Sciatic nerve (tissue), 2 donors: ENCODE measurements around the gene USO1. TPM values are rescaled to one million over a fixed set of nuclear protein-coding genes. Genes with fewer than 3 reads are reported as not detected.
"Not testable (repeated sequence)": the region's sequence is repeated elsewhere in the genome, so short reads cannot be mapped to it uniquely, and the experiment has no call there.

Experiments
- ATAC-seq: fragments of 200-7000 bp; cut with Tn5 transposase; one replicate; pipeline ENCODE4 v1.9.1; 2020; ENCODE audit warnings: mild to moderate bottlenecking, moderate library complexity
- DNase-seq: peaks from one replicate; pipeline ENCODE4 v3.0.0-alpha.2; 2020; ENCODE audit warnings: low spot score
- intact Hi-C: fragments of 100-400 bp; cut with DNase I; formaldehyde crosslinking; loops from one replicate; pipeline ENCODE4 v1.14.2; 2022
- total RNA-seq: library from RNA; stranded (reverse); fragmentation: NEBNext Ultra II Directional; extraction: Animal tissue kit (Norgen Biotek cat#: 25700); gene quantifications from one replicate; pipeline ENCODE4 v1.2.1, GENCODE V29; 2021
- donor health status: DM: no; HTN: no; CAD: no.
- donor health status: DM: no; HTN: no; CAD: no.

Gene USO1
- total RNA-seq, 1 donor from 2014 or later, result 64.1 TPM

GRCh38 chr4:75820676-75821075, 96.3 kb downstream of the USO1 start:
- intact Hi-C loops, result no loop called here
- DNase-seq, result no peak
- no peak for ATAC-seq

DNA sequence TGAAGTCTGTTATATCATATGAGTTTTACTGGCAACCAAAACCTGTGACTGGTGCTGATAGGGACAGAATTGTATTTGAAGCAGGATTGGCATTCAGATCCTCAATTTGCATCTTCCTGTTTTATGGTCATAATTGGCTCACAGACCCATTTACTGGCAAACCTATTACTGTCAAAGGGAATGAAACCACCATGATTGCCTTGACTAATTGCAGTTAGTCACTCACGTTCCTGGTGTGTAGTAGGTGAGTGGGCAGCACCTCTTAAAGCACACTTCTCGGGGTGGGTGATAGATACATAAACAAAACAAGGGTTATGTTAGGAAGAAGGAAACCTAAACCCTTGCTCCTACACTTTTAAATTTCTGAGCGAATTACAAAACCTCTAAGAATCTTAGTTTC, 96.8 kb downstream of the USO1 start:
- intact Hi-C loops, result no loop called here
- ATAC-seq, result no peak
- DNase-seq, result no peak

GRCh38 chr4:75821966-75822365, 97.6 kb downstream of the USO1 start:
- ATAC-seq, result no peak
- DNase-seq, result no peak
- intact Hi-C loops, result no loop called here

GRCh38 chr4:75822416-75822815, 98.0 kb downstream of the USO1 start:
- DNase-seq (no peak), ATAC-seq (no peak)
- intact Hi-C loops, result no loop called here

DNA sequence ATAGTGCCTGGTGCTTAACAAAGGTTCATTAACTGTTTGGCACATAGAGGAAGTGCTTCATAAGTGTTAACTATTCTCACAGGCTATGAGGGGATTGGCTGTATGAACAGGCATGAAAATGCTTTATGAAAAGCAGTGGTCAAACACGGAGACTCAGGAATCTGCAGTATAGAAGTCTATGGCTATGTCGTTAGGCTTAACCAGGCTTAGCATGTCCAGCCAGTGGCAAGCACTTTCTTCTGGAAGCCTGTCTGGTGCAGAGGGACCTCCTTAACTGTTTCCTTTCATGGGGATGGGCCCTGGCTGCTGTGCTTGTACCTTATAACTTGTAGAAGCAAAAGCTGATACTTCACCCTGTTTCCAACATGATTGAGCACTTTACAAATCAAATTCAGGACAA, 99.4 kb downstream of the USO1 start:
- DNase-seq (no peak), ATAC-seq (no peak)
- intact Hi-C loops, result no loop called here

DNA sequence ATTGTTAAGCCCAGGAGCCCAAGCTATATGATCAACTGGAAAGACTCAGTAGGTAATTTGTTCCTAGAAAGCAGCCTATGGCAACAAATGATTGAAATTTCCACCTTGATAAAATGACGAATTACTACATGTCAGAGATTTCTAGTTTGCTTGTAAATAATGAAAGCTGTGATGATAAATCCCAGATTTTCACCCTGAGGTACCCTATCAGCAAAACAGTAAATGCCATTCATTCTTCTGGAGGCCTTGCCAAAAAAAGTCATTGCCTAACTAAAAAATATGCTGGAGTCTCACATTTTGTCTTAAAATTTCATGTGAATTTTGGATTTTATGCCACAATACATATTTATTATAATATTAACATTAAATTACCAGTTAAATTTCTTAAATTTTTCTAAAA, 106.5 kb downstream of the USO1 start:
- no peak for DNase-seq
- ATAC-seq, result no peak
- intact Hi-C loops, result no loop called here

DNA sequence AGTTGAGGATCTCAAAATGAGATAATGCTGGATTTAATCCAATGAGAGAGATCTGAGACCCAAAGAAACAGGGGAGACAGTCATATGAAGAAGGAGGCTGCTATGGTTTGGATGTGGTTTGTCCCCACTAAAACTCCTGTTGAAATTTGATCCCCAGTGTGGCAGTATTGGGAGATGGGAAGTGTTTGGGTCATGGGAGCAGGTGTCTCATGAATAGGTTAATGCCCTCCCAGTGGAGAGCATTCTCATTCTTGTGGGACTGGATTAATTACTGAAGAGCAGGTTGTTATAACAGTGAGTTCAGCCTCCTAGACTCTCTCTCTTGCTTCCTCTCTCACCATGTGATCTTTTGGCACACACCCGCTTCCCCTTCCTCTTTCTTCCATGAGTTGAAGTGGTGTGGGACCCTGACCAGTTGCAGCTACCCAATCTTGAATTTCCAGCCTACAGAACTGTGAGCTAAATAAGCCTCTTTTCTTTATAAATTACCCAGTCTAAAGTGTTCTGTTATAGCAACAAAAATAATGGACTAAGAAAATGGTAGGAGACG, 107.6 kb downstream of the USO1 start:
- intact Hi-C loops, result no loop called here
- DNase-seq (no peak), ATAC-seq (peak; percentile 59)

DNA sequence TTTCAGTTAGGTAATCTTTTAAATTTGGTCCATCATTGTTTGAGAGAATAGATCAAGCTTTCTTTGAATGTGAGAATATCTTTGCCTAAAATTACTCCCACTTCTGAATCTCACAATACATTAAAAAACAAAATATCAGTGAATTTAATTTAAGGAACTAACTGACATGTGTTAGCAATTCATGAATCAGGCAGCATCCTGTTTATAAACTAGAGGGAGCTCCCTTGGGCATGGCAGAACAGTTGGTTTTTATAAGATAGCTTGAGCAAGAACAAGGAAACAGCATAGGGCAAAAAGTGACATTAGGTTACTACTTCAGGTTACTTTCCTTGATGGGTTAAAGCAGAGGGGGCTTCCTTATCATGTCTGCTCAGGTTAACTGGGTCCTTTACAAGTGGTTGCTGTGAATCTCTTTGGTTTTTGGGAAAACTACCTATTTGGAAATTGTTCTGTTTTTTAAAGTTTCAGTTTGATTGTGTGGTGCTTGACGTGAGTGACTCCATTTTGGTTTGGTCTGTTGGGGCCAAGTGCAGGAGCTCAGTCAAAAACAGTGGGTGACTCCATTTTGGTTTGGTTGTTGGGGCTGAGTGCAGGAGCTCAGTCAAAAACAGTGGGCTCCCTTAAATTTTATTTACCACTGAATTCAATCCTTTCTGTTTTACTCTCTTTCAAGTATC, 109.9 kb downstream of the USO1 start:
- intact Hi-C loops, result no loop called here
- ATAC-seq (no peak), DNase-seq (no peak)

GRCh38 chr4:75834772-75835154, 110.4 kb downstream of the USO1 start:
- no peak for ATAC-seq
- intact Hi-C loops, result no loop called here
- DNase-seq, result no peak

- DNase-seq, result no peak
- intact Hi-C loops, result no loop called here
- no peak for ATAC-seq
Measured at GRCh38 chr4:75841641-75842520, 117.5 kb downstream of the USO1 start.

DNA sequence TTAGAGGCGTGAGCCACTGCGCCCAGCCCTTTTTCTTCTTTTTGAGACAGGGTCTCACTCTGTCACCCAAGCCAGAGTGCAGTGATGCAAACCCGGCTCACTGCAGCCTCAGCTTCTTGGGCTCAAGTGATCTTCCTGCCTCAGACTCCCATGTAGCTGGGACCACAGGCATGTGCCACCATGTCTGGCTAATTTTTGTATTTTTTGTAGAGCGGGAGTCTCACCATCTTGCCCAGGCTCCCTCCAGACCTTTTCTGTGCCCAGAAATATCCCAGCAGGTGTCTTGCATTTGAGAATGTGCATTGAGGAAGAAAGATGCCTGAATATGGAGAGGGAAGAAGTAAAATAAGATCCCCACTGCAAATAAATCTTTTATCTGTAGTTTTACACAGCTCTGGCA, 119.2 kb downstream of the USO1 start:
- intact Hi-C loops, result no loop called here
- DNase-seq (no peak), ATAC-seq (no peak)

DNA sequence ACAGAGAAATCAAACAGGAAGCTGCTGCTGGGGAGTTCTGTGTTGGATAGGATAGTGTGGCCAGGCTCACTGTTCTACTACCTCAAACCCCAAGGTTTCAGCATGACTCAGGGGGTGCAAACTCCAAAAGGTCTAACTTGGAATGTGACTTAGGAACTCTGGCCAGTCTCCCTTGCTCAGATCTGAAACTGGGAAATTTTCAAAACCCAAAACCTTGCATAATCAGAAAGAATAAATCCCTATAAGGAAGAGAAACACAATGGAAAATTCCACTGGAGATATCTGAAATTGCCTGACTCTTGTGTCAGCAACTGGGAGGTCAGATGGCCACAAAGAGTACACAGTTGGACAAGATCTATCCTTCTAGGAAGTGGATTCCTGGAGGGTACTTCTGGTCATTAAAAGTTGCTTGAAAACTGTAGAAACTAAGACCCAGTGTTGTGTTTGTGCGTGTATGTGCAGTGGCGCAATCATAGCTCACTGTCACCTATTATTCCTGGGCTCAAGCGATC, 119.8 kb downstream of the USO1 start:
- ATAC-seq, result peak; percentile 92
- DNase-seq, result no peak
- intact Hi-C loops, result no loop called here

DNA sequence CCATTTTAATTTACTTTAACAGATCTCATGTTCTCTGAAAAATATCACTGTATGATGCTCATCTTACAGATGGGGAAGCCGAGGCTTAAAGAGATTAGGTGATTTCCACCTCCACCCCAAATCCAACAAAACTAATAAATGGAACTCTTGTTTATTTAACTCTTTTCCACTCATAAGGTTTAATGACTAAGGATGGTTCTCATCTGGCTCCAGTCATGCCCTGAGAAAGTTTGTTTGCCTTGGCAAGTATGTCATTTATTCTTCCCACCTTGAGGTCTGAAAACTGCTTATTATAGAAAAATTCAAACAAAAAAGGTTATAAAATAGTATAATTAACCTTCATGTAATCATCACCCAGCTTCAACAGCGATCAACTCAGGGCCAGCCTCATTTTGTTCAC, 121.6 kb downstream of the USO1 start:
- intact Hi-C loops, result no loop called here
- no peak for DNase-seq
- no peak for ATAC-seq

DNA sequence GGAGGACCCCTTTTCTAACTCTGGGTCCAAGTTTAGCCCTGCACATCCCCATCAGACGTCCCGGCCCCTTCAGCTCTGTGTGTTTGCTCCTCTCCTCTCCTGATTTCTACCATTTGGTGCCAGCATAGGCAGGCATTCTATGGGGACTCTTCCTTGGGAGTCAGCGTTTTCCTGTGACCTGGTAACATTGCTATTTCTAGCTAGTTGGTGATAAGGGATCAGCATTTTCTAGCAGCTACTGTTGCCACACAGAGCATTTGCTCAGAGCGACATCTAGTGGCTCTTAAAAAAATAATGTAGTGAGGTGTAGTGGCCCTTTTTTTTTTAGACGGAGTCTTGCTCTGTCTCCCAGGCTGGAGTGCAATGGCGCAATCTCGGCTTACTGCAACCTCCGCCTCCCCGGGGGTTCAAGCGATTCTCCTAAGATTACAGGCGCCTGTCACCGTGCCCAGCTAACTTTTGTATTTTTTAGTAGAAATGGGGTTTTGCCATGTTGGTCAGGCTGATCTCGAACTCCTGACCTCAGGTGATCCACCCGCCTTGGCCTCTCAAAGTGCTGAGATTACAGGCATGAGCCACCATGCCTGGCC, 123.9 kb downstream of the USO1 start:
- intact Hi-C loops, DNase-seq: not testable (repeated sequence)
- peak; percentile 79 for ATAC-seq

GRCh38 chr4:75848891-75849290, 124.5 kb downstream of the USO1 start:
- no peak for ATAC-seq
- intact Hi-C loops, result no loop called here

GRCh38 chr4:75849461-75849860, 125.1 kb downstream of the USO1 start:
- intact Hi-C loops, result no loop called here
- DNase-seq (no peak), ATAC-seq (no peak)

More at GRCh38 chr4:75848891-75849290, 124.5 kb downstream of the USO1 start:
- DNase-seq, result no peak

- DNase-seq, result no peak
- intact Hi-C loops, result no loop called here
Measured at GRCh38 chr4:75858721-75859120, 134.3 kb downstream of the USO1 start.

DNA sequence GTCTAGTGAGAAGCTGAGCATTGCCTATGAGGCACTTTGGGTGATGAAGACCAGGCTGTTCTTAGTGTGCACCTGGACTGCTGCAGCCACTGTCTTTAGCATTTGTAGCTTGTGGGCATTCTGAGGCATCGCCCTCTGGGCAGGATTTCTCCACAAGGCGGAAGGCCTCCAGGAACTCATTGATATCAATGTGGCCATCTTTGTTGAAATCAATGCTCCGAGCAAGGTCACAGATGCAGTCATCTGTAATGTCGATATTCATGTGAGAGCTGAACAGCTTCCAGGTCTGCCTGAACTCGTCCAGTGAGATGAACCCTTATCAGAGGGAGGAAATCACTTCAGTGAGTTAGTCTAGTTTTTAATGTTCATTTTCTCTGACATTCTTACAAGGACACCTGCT, 136.2 kb downstream of the USO1 start:
- intact Hi-C loops, result no loop called here
- no peak for DNase-seq
- ATAC-seq, result no peak

More at GRCh38 chr4:75858721-75859120, 134.3 kb downstream of the USO1 start:
- ATAC-seq, result no peak
